Cardiac septum (tissue), 1 donor: ENCODE measurements around the gene UAP1L1. TPM values are rescaled to one million over a fixed set of nuclear protein-coding genes. Genes with fewer than 3 reads are reported as not detected.

Experiments
- DNase-seq: peaks from one replicate; pipeline ENCODE4 v3.0.0-alpha.2; 2020; ENCODE audit warnings: low spot score
- intact Hi-C: fragments of 100-400 bp; cut with DNase I; formaldehyde crosslinking; loops from one replicate; pipeline ENCODE4 v1.14.0; 2022
- total RNA-seq: library from RNA; stranded (reverse); fragmentation: NEBNext Ultra II Directional; extraction: Animal tissue kit (Norgen Biotek cat#: 25700); gene quantifications from one replicate; pipeline ENCODE4 v1.2.1, GENCODE V29; 2021
- donor health status: DM: no; HTN: no; CAD: no.

UAP1L1 gene
- total RNA-seq, 1 donor from 2014 or later, result 6.5 TPM

DNA sequence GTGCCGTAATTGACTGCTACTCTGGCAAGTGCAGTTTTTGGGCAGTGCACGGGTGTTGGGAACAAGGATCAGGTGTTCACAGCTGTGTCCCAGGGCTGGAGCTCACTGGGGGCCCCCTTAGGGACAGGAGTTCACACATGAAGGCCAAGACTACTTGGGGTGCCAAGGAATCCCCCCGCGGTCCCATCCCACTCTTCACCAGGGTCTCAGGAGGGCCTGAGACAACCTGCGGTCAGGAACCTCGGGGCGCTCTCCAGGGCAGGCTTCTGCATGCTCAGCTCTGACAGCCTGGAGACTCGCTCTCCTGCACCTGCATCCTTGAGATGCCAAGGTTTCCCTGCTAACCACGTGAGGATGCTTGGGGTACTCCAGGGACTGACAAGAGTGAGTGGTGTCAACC lies 7.2 kb downstream of the UAP1L1 start:
- intact Hi-C loops, result no loop called here

DNA sequence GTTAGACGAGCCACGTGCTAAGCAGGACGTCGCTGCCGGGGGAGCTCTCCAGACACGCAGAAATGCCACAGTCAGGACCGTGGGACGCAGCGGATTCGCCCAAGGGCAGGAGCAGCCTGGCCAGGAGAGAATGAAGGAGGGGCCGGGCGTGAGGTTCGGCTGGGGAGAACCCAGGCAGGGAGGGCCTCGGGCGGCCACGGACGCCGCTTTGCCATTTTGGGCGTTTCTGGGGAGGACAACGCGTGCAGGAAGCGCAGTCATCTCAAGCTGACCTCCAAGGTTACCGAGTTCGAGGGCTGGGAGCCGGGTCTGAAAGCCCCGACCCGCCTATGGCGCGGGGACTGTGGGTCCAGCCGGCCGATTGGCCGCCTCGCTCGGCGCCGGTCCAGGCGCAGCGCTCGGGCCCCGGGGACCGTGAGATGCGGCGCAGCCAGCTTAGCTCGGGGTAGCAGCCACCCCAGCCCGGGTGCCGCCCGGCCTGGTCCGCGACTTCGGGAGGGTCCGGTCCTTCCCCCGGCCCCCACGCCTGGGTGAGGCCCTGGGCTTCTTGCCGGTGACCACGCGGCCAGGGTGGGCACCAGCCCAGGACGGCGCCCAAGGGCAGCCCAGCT lies 8.7 kb downstream of the UAP1L1 start:
- no peak for DNase-seq
- intact Hi-C loops, result no loop called here

More for the DNA sequence above, 7.2 kb downstream of the UAP1L1 start:
- no peak for DNase-seq

DNA sequence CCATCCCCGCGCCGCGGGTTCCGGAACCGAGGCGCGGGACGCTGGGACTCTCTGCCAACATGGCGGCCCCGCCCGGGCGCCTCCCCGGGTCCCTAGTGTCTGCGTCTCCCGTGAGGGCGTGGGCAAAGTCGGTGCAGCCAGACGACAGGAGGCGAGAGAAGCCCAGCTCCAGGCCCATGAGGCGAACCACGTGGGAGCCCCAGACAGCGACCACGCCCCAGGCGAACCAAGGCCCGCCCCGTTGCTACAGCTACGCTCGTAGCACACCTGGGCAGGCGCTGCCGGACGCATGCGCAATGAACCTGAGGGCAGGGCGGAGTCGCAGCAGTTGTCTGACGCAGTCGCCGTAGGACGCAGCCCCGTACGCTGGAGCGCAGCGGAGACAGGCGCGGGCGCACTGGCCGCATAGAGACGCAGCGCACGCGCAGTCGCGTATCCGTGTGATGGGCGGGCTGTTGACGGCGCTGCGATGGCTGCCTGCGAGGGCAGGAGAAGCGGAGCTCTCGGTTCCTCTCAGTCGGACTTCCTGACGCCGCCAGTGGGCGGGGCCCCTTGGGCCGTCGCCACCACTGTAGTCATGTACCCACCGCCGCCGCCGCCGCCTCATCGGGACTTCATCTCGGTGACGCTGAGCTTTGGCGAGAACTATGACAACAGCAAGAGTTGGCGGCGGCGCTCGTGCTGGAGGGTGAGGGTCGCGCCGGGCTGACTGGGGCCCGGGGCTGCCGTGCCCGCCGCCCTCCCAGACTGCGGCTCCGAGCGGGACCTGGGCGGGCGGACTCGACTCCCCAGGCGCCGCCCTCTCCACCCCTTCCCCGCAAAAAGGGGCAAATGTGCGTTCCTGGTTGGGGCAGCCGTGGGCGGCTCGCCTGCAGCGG lies 9.5 kb downstream of the UAP1L1 start, which contains the start of gene MAN1B1:
Gene MAN1B1 (plus strand): TSS at position 455 of the 878 bp plus-strand sequence. CDS start 15 bp downstream, at position 470.
- peak; percentile 100 for DNase-seq
- intact Hi-C loops, result no loop called here

DNA sequence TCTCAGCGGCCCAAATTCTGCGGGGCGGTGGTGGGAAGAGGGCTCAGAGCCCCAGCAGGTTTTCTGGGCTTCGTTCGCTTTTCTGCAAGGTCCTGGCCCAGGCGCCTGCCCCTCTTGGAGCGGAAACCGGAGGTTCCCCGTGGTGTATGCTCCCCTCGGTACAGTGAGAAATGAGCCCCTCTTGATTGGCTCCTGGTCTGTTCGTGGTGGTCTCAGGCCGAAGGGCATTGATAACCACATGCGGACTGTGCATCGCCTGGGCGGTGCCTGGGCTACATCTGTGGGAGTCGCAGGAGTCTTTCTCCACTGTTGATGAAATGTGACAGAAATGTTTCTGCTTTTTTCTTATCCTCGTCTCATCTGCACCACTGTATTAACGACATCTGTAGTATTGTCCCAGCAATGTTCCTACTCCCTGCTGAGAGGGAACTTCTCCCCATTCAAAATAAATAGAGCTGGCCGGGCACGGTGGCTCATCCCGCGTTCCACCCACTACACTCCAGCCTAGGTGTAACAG lies 10.2 kb downstream of the UAP1L1 start:
- no peak for DNase-seq
- intact Hi-C loops, result no loop called here

DNA sequence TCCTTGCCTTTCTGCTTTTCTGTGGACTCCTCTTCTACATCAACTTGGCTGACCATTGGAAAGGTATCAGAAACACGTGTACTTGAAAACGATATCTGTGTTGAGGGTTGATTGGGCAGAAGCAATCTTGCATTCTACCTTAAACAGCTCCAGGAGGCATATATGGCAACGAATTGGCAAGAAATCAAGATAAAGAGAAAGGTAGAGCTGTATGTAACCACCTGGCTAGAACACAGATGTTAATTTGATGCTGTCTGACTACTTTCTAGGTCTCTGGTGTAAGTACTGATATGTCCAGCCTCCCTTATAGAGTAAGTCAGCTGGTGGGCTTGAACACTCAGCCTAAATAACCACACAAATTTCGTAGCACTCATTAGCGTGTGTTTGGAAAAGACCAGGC lies 10.8 kb downstream of the UAP1L1 start:
- intact Hi-C loops, result no loop called here
- no peak for DNase-seq

DNA sequence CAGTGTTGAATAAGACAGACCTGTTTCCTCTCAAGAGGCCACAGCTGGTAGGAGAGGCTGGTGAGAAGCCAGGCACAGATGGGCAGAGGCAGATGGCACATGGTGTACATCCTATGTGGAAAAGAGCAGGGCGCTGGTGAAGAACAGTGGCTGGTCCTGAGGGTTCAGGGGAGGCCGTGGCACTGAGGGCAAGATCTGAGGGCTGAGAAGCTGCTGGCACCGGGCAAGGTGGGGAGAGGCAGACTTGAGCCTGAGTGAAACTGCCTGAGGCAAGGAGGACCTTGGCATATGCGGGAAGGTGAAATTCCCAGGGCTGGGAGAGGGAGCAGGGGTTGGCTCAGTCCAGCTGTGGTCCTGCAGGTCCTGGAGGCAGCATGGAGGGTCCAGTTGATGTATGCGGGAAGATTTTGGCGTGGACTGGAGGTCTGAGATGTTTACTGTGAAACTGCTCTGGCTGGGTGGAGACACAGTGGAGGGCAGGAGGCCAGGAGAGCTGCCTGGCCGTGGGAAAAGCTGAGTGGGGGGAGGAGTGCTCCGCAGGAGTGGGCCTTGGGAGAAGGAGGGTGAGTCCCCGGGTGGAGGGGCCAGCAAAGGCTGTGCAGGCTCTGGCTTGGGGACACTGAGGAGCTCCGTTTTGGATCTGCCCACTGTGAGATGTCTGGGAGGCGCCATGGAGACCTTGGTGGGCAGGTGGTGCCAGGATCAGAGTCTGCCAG lies 12.1 kb downstream of the UAP1L1 start:
- no peak for DNase-seq
- intact Hi-C loops, result no loop called here

DNA sequence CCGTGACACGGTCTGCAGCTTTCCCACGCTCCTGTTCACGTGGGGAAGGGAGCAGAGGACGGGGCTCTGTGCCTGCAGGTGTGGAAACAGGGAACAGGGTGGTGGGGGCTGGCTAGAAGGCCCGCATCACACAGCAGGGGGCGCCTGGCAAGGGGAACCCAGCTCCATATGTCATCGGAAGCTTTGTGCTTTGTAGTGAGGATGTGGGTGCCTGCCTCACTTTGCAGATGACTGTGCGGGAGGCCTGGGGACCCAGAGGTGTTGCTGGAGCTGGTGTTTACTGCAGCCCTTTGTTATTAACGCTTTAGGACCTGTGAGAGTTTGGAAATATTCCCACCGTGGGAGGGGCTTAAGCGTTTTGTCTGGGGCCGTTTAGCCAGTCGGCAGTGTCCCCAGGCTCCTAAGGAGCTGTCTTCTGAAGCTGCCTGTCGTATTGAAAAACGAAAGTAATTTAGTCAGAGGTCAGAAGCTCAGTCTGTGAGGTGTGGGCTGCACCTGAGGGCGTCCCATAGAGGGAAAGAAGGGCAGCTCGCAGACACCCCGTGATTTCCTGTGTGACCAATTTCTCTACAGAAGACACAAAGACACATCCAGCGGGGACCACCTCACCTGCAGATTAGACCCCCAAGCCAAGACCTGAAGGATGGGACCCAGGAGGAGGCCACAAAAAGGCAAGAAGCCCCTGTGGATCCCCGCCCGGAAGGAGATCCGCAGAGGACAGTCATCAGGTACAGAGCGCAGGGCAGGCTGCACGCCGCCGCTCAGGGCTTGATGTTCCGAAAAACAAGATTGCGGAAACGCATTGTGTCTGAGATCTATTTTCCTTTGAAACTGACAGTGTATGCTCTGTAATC lies 18.6 kb downstream of the UAP1L1 start:
- intact Hi-C loops, result no loop called here
- DNase-seq, result no peak

DNA sequence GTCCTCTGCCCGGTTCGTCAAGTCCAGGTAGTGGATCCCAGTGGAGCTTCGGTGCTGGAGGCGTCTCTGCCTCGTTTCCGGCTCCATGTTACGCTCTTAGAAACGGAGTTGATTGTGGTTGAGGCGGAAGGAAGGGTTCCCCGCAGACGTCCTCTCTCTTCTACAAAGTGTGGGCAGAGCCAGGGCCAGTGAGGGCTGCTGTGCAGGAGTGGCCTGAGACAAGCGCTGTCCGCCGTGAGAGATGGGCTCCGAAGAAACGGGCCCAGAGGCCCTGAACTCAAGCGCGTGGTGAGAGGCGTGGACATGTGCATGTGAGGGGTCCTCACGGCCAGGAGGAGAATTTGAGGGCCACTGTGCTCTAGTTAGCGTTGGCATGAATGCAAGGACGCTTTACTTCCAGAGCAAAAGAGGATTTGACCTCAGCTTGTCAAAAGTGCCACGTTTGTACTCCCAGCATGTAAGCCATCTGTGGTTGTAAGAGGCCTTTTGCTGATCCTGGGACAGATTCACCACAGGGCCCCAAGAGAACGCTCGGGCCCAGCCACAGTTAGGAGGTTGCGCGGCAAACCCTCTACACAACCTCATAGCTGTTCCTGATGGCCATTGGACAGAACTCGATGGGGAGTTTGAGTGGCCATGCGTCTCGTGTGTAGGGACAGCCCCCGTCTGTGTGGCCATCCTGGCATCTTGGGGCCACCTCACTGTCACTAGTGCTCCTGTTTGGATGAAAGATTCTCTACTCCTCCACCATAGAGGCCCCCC lies 19.6 kb downstream of the UAP1L1 start:
- DNase-seq, result no peak
- intact Hi-C loops, result no loop called here

DNA sequence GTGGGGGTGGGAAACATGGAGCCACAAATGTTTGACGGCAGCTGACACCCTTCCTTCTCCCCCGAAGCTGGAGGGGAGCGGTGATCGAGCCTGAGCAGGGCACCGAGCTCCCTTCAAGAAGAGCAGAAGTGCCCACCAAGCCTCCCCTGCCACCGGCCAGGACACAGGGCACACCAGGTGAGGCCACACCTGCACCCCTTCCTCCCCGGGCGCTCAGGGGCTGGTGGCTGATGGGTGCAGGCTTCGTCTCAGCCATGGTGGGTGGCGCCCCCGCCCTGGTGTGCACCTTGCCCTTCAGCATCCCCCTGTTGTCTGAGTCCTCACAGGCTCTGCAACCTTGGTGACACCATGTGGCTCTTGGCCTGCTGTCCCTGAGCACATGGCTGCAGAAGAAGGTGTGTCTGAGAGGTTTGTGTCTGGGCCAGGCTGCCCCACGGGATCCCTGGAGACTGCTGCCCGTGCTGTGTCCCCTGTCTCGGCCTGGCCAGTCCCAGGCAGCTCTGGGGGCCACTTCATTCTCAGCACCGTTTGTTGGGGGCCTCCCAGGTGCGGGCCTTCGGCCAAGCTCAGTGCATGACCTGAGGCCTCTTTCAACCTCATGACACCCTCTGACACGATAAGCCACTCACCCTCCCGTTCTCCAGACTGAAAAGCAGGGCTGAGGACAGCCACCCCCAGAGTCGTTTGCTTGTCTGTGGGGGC lies 20.6 kb downstream of the UAP1L1 start:
- DNase-seq, result no peak
- intact Hi-C loops, result no loop called here

DNA sequence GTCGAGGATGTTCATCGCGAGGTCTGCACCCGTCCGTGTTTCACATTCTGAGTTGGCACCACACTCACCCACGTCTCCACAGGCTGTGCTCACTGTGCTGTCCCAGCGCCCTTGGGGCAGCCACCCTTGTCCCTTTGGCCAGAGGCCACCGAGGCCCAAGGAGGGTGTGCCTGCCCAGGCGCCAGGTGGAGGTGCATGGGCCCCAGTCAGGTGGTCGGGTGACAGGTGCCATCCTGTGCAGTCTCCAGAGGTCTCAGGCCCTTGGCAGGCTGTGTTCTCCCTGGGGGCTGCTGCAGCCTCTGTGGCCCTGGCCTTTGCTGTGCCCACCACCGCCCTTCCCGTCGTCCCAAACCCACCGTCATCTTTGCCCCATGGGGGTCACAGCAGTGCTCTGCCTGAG lies 21.9 kb downstream of the UAP1L1 start:
- intact Hi-C loops, result no loop called here
- DNase-seq, result no peak

DNA sequence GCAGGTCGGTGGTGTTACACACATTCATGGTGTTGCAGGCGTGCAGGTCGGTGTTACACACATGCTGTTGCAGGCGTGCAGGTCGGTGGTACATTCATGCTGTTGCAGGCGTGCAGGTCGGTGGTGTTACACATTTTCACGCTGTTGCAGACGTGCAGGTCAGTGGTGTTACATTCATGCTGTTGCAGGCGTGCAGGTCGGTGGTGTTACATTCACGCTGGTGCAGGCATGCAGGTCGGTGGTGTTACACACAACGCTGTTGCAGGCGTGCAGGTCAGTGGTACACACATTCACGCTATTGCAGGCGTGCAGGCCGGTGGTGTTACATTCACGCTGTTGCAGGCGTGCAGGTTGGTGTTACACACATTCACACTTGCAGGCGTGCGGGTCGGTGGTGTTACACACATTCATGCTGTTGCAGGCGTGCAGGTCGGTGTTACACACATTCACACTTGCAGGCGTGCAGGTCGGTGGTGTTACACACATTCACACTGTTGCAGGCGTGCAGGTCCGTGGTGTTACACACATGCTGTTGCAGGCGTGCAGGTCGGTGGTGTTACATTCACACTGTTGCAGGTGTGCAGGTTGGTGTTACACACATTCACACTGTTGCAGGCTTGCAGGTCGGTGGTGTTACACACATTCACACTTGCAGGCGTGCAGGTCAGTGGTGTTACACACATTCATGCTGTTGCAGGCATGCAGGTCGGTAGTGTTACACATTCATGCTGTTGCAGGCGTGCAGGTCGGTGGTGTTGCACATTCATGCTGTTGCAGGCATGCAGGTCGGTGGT lies 26.1 kb downstream of the UAP1L1 start:
- intact Hi-C loops, result no loop called here
- no peak for DNase-seq

DNA sequence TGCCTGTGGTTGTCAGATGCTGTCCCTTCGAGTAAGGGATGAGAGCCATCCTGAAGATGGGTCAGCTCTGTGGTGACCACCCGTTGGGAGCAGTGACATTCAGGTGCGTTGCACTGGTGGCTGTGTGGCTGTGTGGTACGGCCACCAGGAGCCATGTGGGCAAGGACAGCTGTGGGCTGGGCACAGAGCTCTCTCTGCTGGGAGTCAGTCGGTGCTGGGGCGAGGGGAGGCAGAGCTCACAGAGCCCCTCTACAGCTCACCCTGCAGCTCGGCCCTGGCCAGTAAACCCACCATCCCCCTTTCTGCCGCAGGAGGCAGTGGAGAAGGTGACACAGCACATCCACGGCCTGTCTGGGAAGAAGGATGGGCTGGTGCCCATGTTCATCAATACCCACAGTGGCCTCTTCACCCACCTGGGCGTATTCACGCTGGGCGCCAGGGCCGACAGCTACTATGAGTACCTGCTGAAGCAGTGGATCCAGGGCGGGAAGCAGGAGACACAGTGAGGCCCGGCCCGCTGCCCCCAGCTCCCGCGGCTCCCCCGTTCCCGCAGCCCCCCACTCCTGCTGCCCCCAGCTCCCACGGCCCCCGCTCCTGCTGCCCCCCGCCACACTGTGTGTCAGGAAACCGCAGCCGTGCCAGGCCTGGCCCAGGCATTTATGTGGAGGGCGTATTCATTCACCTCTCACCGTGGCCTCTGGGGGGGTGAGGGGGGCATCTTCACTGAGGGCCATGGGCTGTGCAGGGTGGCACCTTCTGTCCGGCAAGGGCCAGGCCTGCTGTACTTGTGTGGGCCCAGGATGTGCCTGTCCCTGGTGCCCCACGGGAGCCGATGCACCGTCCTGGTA lies 28.7 kb downstream of the UAP1L1 start:
- no peak for DNase-seq
- intact Hi-C loops, result no loop called here

DNA sequence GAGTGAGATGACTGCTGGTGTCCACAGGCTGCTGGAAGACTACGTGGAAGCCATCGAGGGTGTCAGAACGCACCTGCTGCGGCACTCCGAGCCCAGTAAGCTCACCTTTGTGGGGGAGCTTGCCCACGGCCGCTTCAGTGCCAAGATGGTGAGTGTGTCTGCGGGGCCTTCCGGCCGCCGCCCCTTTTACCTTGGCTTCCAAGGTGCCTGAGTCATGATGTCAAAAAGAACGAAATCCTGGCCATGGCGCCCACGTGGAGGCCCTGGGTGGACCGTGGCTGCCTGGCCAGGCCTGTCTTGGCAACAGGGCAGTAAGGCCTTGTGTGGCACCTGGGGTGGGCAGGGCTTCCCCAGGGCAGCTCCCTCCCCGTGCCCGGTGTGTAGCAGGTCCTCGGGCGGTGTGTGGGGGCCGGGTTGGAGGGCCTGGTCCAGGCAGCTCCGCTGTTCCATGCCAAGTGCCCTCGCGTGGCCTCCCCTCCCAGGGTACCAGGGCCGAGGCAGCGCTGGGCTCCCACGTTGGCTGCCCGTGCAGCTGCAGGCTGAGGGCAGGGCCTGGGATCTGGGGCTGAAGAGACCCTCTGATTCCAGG lies 29.4 kb downstream of the UAP1L1 start:
- intact Hi-C loops, result no loop called here
- DNase-seq, result no peak

DNA sequence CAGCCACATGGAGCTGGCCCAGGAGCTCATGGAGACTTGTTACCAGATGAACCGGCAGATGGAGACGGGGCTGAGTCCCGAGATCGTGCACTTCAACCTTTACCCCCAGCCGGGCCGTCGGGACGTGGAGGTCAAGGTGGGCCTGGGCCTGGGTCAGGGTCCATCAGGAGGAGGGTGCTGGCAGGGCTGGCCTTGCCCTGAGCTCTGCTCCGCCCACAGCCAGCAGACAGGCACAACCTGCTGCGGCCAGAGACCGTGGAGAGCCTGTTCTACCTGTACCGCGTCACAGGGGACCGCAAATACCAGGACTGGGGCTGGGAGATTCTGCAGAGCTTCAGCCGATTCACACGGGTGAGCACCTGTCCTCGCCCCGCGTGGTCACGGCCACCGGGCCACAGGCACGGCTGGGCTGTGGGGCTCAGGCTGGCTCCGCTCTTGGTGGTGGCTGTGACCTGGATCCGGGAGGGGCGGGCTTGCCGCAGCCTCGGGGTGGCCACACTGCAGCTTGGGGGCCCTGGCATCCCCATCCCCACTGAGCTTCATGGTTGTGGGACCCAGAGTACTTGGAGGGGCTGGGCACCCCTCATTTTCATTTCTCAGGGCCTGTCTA lies 30.1 kb downstream of the UAP1L1 start:
- DNase-seq, result no peak
- intact Hi-C loops, result no loop called here

DNA sequence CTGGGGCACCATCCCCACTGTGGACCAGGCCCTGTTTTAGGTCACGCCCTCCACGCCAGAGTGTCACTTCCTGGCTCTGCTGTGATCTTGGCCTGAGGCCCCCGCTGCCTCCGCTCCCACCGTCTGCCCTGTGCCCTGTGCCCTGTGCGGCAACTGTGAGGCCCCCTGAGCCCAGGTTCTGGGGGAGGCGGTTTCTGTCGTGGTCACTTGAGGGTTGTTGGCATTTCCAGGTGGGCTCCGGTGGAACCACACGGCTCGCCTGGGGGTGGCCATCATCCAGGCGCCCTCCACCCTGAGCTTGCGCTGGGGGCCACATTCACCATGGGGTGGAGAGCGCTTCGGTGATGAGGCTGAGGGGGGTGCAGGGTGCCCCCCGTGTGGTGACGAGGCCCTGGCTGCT lies 30.7 kb downstream of the UAP1L1 start:
- intact Hi-C loops, result no loop called here
- no peak for DNase-seq
